Esophagus muscularis mucosa (tissue), 4 donors: Measurements from ENCODE around the gene CNTN3.

Experiments used
- CTCF ChIP-seq, 3 experiments: fragments of 200-600 bp in 2 of 3; fragments of 450-650 bp in 1 of 3; sonication (generic) in 2 of 3; IDR thresholded peaks; one replicate each; pipeline ENCODE4 v1.5.1; 2017 to 2019; ENCODE audit warnings: antibody characterized with exemption in 3 of 3, mild to moderate bottlenecking in 2 of 3, moderate library complexity in 1 of 3
- EP300 ChIP-seq: sonication (generic); formaldehyde crosslinking; IDR thresholded peaks from one replicate; pipeline ENCODE4 v1.6.1; 2017; ENCODE audit warnings: antibody characterized with exemption
- POLR2AphosphoS5 ChIP-seq, 2 donors: sonication (generic); formaldehyde crosslinking; IDR thresholded peaks; one replicate each; pipeline ENCODE4 v1.6.1; 2017; ENCODE audit warnings: antibody characterized with exemption in 2 of 2

GRCh38 chr3:74590620-74591262 is 23.7 kb downstream of the CNTN3 start:
- no peak for TF ChIP-seq CTCF (IDR thresholded peaks at IDR 0.05)
- TF ChIP-seq POLR2AphosphoS5 (IDR thresholded peaks at IDR 0.05): no peak
- no peak for TF ChIP-seq EP300
